Stimulated activated memory B cell treated with anti-CD40 and anti-IgM and Interleukin-4, amounts not matched to agents 10 μg/mL and 1 μg/mL and 100 μg/mL, for 72 hours (primary cell): ENCODE results near the gene SEH1L.

Experiments
- ATAC-seq: fragments of 150-1000 bp; cut with Tn5 transposase; 2 replicates; pipeline ENCODE4 v1.10.0; 2021
- H3K27ac Mint-ChIP-seq: one replicate; pipeline ENCODE4 v1.8.0; 2022; ENCODE audit warnings: mild to moderate bottlenecking, mixed read lengths
- H3K27me3 Mint-ChIP-seq: one replicate; pipeline ENCODE4 v1.8.0; 2022; ENCODE audit warnings: mixed read lengths
- H3K36me3 Mint-ChIP-seq: one replicate; pipeline ENCODE4 v1.8.0; 2022; ENCODE audit warnings: mixed read lengths
- H3K4me1 Mint-ChIP-seq: one replicate; pipeline ENCODE4 v1.8.0; 2022; ENCODE audit warnings: mixed read lengths
- H3K4me3 Mint-ChIP-seq: one replicate; pipeline ENCODE4 v1.8.0; 2022; ENCODE audit warnings: mild to moderate bottlenecking, moderate library complexity, mixed read lengths
- H3K9me3 Mint-ChIP-seq: one replicate; pipeline ENCODE4 v1.8.0; 2022; ENCODE audit warnings: mixed read lengths

The SEH1L gene

GRCh38 chr18:13028869-13029268 is 81.1 kb downstream of the SEH1L start:
- no peak for ATAC-seq
- Mint-ChIP-seq H3K27me3 (no peaks in the 10 kb centered on the region), H3K4me1 (no peaks in the 10 kb centered on the region), H3K27ac (no peak overlapping the region), H3K9me3 (no peaks in the 10 kb centered on the region), H3K4me3 (no peak overlapping the region), H3K36me3 (peaks cover 54% of the 10 kb centered on the region)

DNA sequence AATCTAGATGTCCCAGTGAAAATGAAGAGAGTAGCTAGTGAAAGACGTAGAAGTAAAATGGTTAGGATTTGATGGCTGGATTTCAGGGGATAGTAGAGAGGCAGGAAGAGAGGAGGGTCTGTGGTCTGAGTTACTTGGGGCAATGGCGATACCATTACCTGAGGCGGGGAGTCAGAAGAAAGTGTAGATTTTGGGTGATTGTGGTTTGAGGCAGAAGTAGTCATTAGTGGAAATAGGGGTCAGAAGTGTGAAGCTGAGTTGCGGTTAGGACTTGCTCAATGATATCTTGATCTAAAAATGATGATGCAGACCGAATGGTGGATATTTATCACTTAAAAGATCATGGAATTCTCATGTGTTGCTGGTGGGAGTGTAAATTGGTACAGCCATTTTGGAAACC is 84.4 kb downstream of the SEH1L start:
- no peak overlapping the region for H3K27ac Mint-ChIP-seq
- no peaks in the 10 kb centered on the region for H3K9me3 Mint-ChIP-seq
- no peaks in the 10 kb centered on the region for H3K27me3 Mint-ChIP-seq
- no peak for ATAC-seq
- peaks cover 53% of the 10 kb centered on the region for H3K36me3 Mint-ChIP-seq
- no peak overlapping the region for H3K4me3 Mint-ChIP-seq
- no peaks in the 10 kb centered on the region for H3K4me1 Mint-ChIP-seq

DNA sequence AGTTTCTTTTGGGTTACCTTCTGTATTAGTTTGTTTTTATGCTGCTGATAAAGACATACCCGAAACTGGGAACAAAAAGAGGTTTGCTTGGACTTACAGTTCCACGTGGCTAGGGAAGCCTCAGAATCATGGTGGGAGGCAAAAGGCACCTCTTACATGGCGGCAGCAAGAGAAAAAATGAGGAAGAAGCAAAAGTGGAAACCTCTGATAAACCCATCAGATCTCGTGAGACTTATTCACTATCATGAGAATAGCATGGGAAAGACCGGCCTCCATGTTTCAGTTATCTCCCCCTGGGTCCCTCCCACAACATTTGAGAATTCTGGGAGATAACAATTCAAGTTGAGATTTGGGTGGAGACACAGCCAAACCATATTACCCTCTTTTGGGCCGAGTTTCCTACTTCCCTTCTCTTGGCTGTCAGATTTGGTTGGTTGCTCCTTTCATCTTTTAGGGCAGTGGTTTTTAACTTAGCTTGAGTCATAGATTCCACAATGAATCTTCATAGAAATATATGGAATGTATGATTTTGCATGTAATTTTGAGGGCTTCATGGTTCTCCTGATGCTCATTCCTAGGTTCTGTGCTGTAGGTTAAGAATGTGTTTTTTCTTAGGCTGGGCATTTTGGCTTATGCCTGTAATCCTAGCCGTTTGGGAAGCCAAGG is 87.6 kb downstream of the SEH1L start:
- H3K27ac Mint-ChIP-seq, result no peak overlapping the region
- no peak for ATAC-seq
- H3K36me3 Mint-ChIP-seq, result peaks cover 59% of the 10 kb centered on the region
- no peak overlapping the region for H3K4me3 Mint-ChIP-seq
- H3K27me3 Mint-ChIP-seq, result no peaks in the 10 kb centered on the region
- H3K4me1 Mint-ChIP-seq, result no peaks in the 10 kb centered on the region
- H3K9me3 Mint-ChIP-seq, result no peaks in the 10 kb centered on the region

DNA sequence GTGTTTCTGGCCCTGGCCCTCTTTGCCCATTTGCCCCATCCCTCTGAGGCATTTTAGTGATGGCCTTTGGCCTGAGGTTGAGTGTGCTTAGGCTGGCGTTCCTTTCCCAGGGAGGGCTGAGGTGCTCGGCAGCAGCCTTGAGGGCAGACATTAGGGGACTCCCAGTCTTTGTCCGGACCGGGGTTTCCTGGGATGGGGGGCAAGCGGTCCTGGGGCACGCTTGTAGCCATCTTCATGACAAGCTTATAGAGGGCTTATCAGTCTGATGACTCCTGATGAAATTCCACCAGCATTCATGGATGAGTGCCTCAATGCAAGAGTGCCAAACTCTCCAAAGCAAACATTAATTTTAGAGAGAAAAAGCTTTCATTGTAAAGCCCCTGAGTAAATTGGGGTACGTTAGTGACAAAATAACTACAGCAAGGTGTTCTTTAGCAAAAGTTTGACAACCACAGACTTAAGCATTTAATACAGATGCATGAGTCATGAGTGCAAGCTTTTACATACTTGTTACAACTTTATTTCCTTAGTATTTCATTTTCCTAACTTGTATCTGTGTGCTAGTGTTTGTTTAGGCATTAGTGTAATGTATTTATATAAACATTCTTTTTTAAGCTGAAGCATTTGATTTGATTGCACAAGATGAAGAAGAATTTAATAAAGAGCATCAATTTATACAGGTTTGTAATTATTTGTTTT is 89.0 kb downstream of the SEH1L start:
- no peaks in the 10 kb centered on the region for H3K27me3 Mint-ChIP-seq
- H3K27ac Mint-ChIP-seq, result no peak overlapping the region
- peaks cover 53% of the 10 kb centered on the region for H3K36me3 Mint-ChIP-seq
- H3K9me3 Mint-ChIP-seq, result no peaks in the 10 kb centered on the region
- ATAC-seq, result no peak
- H3K4me1 Mint-ChIP-seq, result no peaks in the 10 kb centered on the region
- H3K4me3 Mint-ChIP-seq, result no peak overlapping the region
